HepG2 (cell line): ENCODE measurements around the gene RARA. TPM values are rescaled to one million over a fixed set of nuclear protein-coding genes. Genes with fewer than 3 reads are reported as not detected.

Experiments used
- ASH2L ChIP-seq: fragments of 300-600, 200-600 bp; sonication (generic); IDR thresholded peaks from 2 replicates; pipeline ENCODE4 v1.7.0; 2017; ENCODE audit warnings: low read depth, mild to moderate bottlenecking, moderate library complexity, mixed read lengths, low read length; ENCODE audit not compliant: insufficient read length
- ATF3 ChIP-seq: sonication (generic); formaldehyde crosslinking; IDR thresholded peaks from 2 replicates; pipeline ENCODE4 v1.4.0; 2020; ENCODE audit warnings: missing genetic modification reagents
- CREB1 ChIP-seq, 2 experiments: fragments of 450-650 bp in 1 of 2; IDR thresholded peaks; 2 replicates each; pipeline ENCODE4 v1.6.1; 2016 to 2017; ENCODE audit warnings: control low read depth in 1 of 2, mild to moderate bottlenecking in 1 of 2, missing compliant biosample characterization in 1 of 2, missing genetic modification characterization in 1 of 2
- DPF2 ChIP-seq: sonication (generic); formaldehyde crosslinking; IDR thresholded peaks from 2 replicates; pipeline ENCODE4 v1.4.0; 2020; ENCODE audit warnings: mild to moderate bottlenecking, low read depth, missing genetic modification reagents, borderline replicate concordance
- IRX3 ChIP-seq: sonication (generic); formaldehyde crosslinking; IDR thresholded peaks from 2 replicates; pipeline ENCODE4 v1.8.1; 2023; ENCODE audit warnings: mild to moderate bottlenecking, low read depth, missing genetic modification reagents, borderline replicate concordance
- LBX2 ChIP-seq: sonication (generic); formaldehyde crosslinking; IDR thresholded peaks from 2 replicates; pipeline ENCODE4 v1.5.0; 2020; ENCODE audit warnings: missing genetic modification reagents, mild to moderate bottlenecking, borderline replicate concordance
- MBD4 ChIP-seq: IDR thresholded peaks from 2 replicates; pipeline ENCODE4 v1.6.1; 2012; ENCODE audit warnings: low read length, inconsistent platforms, borderline replicate concordance
- MTF1 ChIP-seq: sonication (generic); formaldehyde crosslinking; IDR thresholded peaks from 2 replicates; pipeline ENCODE4 v1.5.0; 2020; ENCODE audit warnings: missing genetic modification reagents
- NFIB ChIP-seq: sonication (generic); formaldehyde crosslinking; IDR thresholded peaks from 2 replicates; pipeline ENCODE4 v1.9.0; 2021; ENCODE audit warnings: missing genetic modification reagents, mild to moderate bottlenecking, borderline replicate concordance
- NR2F1 ChIP-seq, 2 experiments: fragments of 450-650 bp in 1 of 2; formaldehyde crosslinking in 1 of 2; IDR thresholded peaks; 2 replicates each; pipeline versions ENCODE4 v1.5.0 to v1.6.1; 2016 to 2020; ENCODE audit warnings: mild to moderate bottlenecking in 1 of 2, missing compliant biosample characterization in 1 of 2, missing genetic modification reagents in 1 of 2, moderate library complexity in 1 of 2
- PHF8 ChIP-seq: sonication (generic); formaldehyde crosslinking; IDR thresholded peaks from 2 replicates; pipeline ENCODE4 v1.5.0; 2020; ENCODE audit warnings: missing genetic modification reagents
- SCMH1 ChIP-seq: sonication (generic); formaldehyde crosslinking; IDR thresholded peaks from 2 replicates; pipeline ENCODE4 v1.9.0; 2021; ENCODE audit warnings: missing genetic modification reagents, mild to moderate bottlenecking, borderline replicate concordance
- TAF15 ChIP-seq: fragments of 200-400 bp; formaldehyde crosslinking; IDR thresholded peaks from one replicate; pipeline ENCODE4 v1.6.1; 2018; ENCODE audit warnings: mild to moderate bottlenecking, low read depth, low read length; ENCODE audit not compliant: poor library complexity, severe bottlenecking
- TOPORS ChIP-seq: sonication (generic); formaldehyde crosslinking; IDR thresholded peaks from 2 replicates; pipeline ENCODE4 v1.8.0; 2023; ENCODE audit warnings: mild to moderate bottlenecking, missing genetic modification reagents
- ZBED4 ChIP-seq: sonication (generic); formaldehyde crosslinking; IDR thresholded peaks from 2 replicates; pipeline ENCODE4 v1.4.0; 2020; ENCODE audit warnings: missing genetic modification reagents, borderline replicate concordance
- ZBTB7B ChIP-seq: sonication (generic); formaldehyde crosslinking; IDR thresholded peaks from 2 replicates; pipeline ENCODE4 v1.4.0; 2020; ENCODE audit warnings: missing genetic modification reagents
- ZNF207 ChIP-seq: fragments of 450-650 bp; IDR thresholded peaks from 2 replicates; pipeline ENCODE4 v1.6.1; 2016; ENCODE audit warnings: antibody characterized with exemption, borderline replicate concordance
- ZNF224 ChIP-seq: sonication (generic); formaldehyde crosslinking; IDR thresholded peaks from 2 replicates; pipeline ENCODE4 v1.5.0; 2020; ENCODE audit warnings: mild to moderate bottlenecking, missing genetic modification reagents
- ZNF256 ChIP-seq: sonication (generic); formaldehyde crosslinking; conservative IDR thresholded peaks from 2 replicates; pipeline ENCODE4 v1.4.0; 2020; ENCODE audit warnings: missing genetic modification reagents
- ZNF275 ChIP-seq: sonication (generic); formaldehyde crosslinking; IDR thresholded peaks from 2 replicates; pipeline ENCODE4 v1.8.0; 2022; ENCODE audit warnings: missing genetic modification reagents, mild to moderate bottlenecking, inconsistent platforms, borderline replicate concordance
- ZNF383 ChIP-seq: sonication (generic); formaldehyde crosslinking; IDR thresholded peaks from 2 replicates; pipeline ENCODE4 v1.4.0; 2020; ENCODE audit warnings: missing genetic modification reagents, mild to moderate bottlenecking, borderline replicate concordance
- ZNF530 ChIP-seq: sonication (generic); formaldehyde crosslinking; IDR thresholded peaks from 2 replicates; pipeline ENCODE4 v1.5.0; 2020; ENCODE audit warnings: low read depth, mild to moderate bottlenecking, missing genetic modification reagents
- ZNF549 ChIP-seq: sonication (generic); formaldehyde crosslinking; IDR thresholded peaks from 2 replicates; pipeline ENCODE4 v1.5.0; 2020; ENCODE audit warnings: missing genetic modification reagents
- ZSCAN25 ChIP-seq: sonication (generic); formaldehyde crosslinking; IDR thresholded peaks from 2 replicates; pipeline ENCODE4 v1.8.0; 2022; ENCODE audit warnings: mild to moderate bottlenecking, missing genetic modification reagents
- polyA plus RNA-seq, 8 experiments: library from polyadenylated mRNA; depleted of rRNA in 3 of 8; stranded (reverse) in 7 of 8; unstranded in 1 of 8; fragments of >200 nt; fragmentation: Illumina TruSeq in 4 of 8; extraction: Trizol in 4 of 8; gene quantifications; 2 replicates each; pipeline versions ENCODE4 v1.2.1 to v1.2.3, GENCODE V29; 2011 to 2016; ENCODE audit warnings: low read depth in 4 of 8, missing spikeins in 1 of 8, mixed read lengths in 1 of 8; ENCODE audit not compliant: insufficient read depth in 1 of 8
- total RNA-seq, 5 experiments: library from RNA; depleted of rRNA; stranded (reverse); fragments of >200 nt; fragmentation: Illumina TruSeq; extraction: Trizol; gene quantifications; 2 replicates each; pipeline ENCODE4 v1.2.3, GENCODE V29; 2016; ENCODE audit warnings: low read depth in 1 of 5

RARA gene
- total and polyA plus RNA-seq, 2 of the 13 experiments (the other 11 are each of a cell fraction or from before 2014, with no cell fraction given), result 6.4 to 8.6 TPM

- 0 out of 2 replicates have a peak, but pooled peaks have one; percentile 18 for TF ChIP-seq LBX2 (CRISPR knock-in tag)
- TF ChIP-seq ZNF224 (CRISPR knock-in tag), result no peak
- TF ChIP-seq ZBTB7B, result peak; percentile 84; the same call in 1 of the 2 replicates
- 0 out of 2 replicates have a peak, but pooled peaks have one; percentile 14 for TF ChIP-seq ZNF256 (CRISPR knock-in tag)
- 0 out of 2 replicates have a peak, but pooled peaks have one; percentile 30 for TF ChIP-seq PHF8 (CRISPR knock-in tag)
- no peak for TF ChIP-seq MBD4
- TF ChIP-seq ZNF207, result no peak
- TF ChIP-seq ZNF275, result no peak
- no peak for TF ChIP-seq SCMH1 (CRISPR knock-in tag)
- TF ChIP-seq ZSCAN25 (CRISPR knock-in tag), result peak; percentile 82
- TF ChIP-seq ASH2L, result no peak
- no peak for TF ChIP-seq MTF1 (CRISPR knock-in tag)
- peak; percentile 90 for TF ChIP-seq TAF15
- TF ChIP-seq NFIB, result no peak
- peak; percentile 49; the same call in 1 of the 2 replicates for TF ChIP-seq ZBED4
- TF ChIP-seq CREB1 (IDR thresholded peaks at IDR 0.05), result no peak
- no peak for TF ChIP-seq CREB1 (CRISPR knock-in tag; IDR thresholded peaks at IDR 0.05)
- no peak for TF ChIP-seq TOPORS
- 0 out of 2 replicates have a peak, but pooled peaks have one; percentile 57 for TF ChIP-seq ZNF383 (CRISPR knock-in tag)
- no peak for TF ChIP-seq ZNF530
- no peak for TF ChIP-seq ATF3
- no peak for TF ChIP-seq IRX3
- no peak for TF ChIP-seq ZNF549 (CRISPR knock-in tag)
- no peak for TF ChIP-seq DPF2 (CRISPR knock-in tag)
- no peak for TF ChIP-seq NR2F1 (CRISPR knock-in tag; IDR thresholded peaks at IDR 0.05)
Measured at GRCh38 chr17:40355123-40355803, 46.3 kb downstream of the RARA start (continued).
